ENCODE measurements around the gene MED13L.

- TF ChIP-seq ZNF121 (CRISPR knock-in tag; IDR thresholded peaks at IDR 0.05): no peak
- no peak for TF ChIP-seq USF2 (CRISPR knock-in tag; IDR thresholded peaks at IDR 0.05)
- no peak for TF ChIP-seq ZNF219 (CRISPR knock-in tag; IDR thresholded peaks at IDR 0.05; ENCODE audit: borderline replicate concordance)
- TF ChIP-seq, protein P1, sequence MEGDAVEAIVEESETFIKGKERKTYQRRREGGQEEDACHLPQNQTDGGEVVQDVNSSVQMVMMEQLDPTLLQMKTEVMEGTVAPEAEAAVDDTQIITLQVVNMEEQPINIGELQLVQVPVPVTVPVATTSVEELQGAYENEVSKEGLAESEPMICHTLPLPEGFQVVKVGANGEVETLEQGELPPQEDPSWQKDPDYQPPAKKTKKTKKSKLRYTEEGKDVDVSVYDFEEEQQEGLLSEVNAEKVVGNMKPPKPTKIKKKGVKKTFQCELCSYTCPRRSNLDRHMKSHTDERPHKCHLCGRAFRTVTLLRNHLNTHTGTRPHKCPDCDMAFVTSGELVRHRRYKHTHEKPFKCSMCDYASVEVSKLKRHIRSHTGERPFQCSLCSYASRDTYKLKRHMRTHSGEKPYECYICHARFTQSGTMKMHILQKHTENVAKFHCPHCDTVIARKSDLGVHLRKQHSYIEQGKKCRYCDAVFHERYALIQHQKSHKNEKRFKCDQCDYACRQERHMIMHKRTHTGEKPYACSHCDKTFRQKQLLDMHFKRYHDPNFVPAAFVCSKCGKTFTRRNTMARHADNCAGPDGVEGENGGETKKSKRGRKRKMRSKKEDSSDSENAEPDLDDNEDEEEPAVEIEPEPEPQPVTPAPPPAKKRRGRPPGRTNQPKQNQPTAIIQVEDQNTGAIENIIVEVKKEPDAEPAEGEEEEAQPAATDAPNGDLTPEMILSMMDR (IDR thresholded peaks at IDR 0.05): no peak
- no peak for TF ChIP-seq JUN (CRISPR knock-in tag; IDR thresholded peaks at IDR 0.05)
- TF ChIP-seq ATF1 (CRISPR knock-in tag; IDR thresholded peaks at IDR 0.05): no peak
- no peak for TF ChIP-seq NR1H2 (CRISPR knock-in tag; IDR thresholded peaks at IDR 0.05)
- TF ChIP-seq ZNF138 (CRISPR knock-in tag; conservative IDR thresholded peaks at IDR 0.05): no peak
- no peak for TF ChIP-seq ETV6 (CRISPR knock-in tag; IDR thresholded peaks at IDR 0.05)
- no peak for TF ChIP-seq FOXP1 (CRISPR knock-in tag; IDR thresholded peaks at IDR 0.05; ENCODE audit: borderline replicate concordance)
- no peak for TF ChIP-seq FOXJ3 (CRISPR knock-in tag; IDR thresholded peaks at IDR 0.05; ENCODE audit: borderline replicate concordance)
- no peak for TF ChIP-seq RELA (CRISPR knock-in tag; IDR thresholded peaks at IDR 0.05; ENCODE audit: borderline replicate concordance)
Observed at GRCh38 chr12:116309343-116309742, 31.9 kb upstream of the MED13L start.

All from WTC11 (cell line).